ENCODE results near the gene TP53BP2.
"Not testable (repeated sequence)": the region's sequence is repeated elsewhere in the genome, so short reads cannot be mapped to it uniquely, and the experiment has no call there.

The TP53BP2 gene

GRCh38 chr1:223852337-223852736 is 6.6 kb upstream of the TP53BP2 start:
- no peak for DNase-seq (ENCODE audit: low read depth)

DNA sequence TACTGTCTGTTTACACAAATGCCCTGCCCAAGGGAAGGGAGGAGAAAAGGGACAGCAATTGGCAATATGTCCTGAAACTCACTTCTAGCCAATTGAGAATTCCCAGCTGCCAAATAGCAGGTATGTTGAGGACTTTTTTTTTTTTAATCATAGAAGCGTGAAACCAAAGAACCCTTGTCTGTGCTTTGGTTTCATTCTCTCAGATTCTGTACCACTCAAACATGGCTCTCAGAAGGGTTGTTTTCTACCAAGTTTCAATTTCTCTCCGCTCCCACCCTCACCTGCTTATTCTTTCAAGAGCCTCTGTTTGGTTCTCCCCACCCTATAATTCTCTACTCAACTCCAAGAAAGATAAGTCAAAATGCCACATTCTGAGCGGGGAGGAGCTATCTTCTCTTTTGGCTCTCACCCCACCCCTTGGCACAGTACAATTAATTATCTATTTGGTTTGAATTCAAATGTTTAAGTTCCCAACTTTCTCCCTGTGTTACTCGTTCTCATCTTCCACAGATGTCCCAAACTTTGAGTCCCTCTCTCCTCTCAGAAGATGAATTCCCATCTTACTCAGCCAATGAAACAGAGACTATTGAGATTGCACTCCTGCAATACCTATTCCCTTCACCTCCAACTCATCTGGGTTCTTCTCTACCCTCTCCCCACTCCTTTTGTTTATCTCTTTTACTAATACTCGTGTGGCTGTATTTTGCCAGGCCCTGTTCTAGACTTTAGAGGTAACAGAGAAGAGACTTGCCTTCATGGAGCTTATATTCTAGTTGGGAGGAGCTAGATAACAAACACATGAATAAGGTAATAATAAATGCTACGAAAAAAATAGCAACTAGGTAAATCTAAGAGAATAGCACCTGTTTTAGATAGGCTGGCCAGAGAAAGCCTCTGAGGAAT is 3.9 kb upstream of the TP53BP2 start:
- no peak for DNase-seq (ENCODE audit: low read depth)

DNA sequence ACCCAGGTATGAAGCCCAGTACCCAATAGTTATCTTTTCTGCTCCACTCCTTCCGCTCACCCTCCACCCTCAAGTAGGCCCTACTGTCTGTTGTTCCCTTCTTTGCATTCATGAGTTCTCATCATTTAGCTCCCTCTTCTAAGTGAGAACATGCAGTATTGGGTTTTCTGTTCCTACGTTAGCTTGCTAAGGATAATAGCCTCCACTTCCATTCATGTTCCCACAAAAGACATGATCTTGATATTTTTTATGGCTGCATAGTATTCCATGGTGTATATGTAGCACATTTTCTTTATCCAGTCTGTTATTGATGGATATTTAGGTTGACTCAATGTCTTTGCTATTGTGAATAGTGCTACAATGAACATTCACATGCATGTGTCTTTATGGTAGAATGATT is 2.8 kb upstream of the TP53BP2 start:
- no peak for DNase-seq (ENCODE audit: low read depth)

GRCh38 chr1:223847781-223848345 is 2.1 kb upstream of the TP53BP2 start:
- no peak for DNase-seq (ENCODE audit: low read depth)

DNA sequence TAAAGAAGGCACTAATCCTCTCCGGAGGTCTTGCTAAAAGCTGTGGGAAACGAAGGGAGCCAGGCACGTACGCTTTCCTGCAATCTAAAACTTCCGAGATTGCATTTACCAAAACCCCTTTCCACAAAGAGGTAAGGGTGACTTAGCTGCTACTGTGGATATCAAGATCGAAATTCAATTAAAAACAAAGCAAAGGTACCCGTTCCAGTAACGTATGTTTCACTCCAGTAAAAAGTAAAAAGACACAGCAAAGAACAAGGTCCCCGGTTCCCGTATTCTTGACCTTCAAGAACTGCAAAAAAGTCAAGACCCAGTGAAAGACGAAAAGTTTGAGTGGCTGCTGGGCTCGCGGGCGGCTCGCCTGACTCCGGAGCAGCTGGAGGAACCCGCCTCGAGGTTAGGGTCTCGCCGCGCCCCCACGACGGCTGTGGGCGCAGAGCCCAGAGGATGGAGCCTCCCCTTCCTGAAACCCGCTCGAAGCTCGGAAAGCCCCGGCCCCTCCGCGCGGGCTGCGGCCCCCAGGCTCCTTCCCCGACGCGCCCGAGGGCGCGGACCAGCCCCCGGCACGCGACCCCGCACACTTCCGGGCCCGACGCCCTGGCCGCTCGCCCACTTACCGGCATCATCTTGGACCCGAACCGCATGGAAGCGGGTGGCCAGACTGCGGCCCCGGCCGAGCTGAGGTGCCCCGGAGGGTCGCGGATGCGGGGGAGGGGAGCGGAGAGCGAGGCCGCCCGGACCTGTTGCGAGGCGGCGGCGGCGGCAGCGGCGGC is 524 bp downstream of the TP53BP2 start:
- peak; percentile 56 for DNase-seq (ENCODE audit: low read depth)

DNA sequence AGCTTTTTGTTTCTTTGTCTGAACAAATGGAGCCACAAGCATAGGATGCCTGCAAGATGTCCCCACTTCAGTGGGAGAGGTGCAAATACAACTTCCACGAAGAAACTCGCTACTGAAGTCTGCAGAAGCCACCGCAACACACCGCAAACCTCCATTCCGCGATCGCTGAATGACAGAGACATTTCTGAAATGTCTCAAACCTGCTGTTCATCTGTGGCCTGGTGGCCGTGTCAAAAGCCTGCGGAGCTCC is 1.0 kb downstream of the TP53BP2 start:
- no peak for DNase-seq (ENCODE audit: low read depth)

DNA sequence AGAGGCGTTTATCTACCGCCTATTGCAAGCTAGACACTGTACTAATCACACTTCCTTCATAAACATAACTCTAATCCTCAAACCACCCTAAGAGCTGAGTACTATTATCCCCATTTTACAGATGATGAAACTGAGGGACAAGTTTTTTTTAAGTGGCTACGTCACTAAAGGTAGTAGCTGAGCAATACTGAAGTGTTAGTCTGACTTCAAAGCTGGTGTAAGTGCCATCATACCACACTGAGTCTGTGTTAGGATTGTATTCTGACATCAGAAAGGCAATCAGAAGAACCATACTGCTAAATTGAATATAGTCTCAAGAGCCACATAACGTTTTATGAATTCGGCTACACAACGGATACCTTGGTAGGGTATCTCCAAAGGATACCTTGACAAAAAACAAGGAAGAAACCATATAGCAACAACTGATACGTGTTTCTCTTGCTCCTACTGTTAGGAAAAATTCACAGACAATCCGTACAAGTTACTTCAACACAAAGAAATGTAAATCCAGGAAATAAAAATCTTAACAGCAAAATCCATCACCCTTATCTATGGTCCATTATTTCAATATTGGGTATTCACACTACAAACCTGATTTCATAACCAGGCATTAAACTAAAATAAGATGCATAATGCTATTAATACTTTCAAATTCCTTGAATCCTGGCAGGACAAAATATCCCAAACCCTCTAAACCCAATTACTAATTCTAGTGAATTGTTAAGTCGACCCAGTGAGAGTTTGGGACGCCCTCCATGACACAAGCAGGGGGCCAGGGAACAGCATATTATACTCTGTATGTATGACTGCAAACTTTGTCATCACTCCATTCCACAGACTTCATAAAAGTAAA is 1.6 kb downstream of the TP53BP2 start:
- DNase-seq (ENCODE audit: low read depth): no peak

- DNase-seq (ENCODE audit: low read depth): no peak
These were observed 3.0 kb downstream of the TP53BP2 start for GRCh38 chr1:223842784-223843183.

DNA sequence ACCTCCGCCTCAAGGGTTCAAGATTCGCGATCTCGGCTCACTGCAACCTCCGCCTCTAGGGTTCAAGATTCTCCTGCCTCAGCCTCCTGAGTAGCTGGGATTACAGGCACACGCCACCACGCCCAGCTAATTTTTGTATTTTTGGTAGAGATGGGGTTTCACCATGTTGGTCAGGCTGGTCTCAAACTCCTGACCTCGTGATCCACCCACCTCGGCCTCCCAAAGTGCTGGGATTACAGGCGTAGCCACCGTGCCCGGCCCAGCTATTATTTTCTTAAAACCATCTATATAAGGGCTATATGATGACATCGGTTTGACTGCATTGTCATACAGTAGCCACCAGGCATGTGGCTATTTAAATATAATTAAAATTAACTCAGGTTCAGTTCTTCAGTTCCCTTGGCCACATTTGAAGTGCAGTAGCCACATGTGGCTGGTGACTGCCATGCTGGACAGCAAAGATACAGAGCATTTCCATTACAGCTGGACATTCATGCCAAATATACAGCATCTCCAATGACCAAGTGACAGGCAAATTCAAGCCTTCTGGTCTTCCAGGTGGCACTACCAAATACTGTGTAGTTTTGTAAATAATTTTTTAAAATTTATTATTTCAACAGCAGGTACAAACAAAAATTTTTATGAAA is 3.6 kb downstream of the TP53BP2 start:
- not testable (repeated sequence) for DNase-seq (ENCODE audit: low read depth)

DNA sequence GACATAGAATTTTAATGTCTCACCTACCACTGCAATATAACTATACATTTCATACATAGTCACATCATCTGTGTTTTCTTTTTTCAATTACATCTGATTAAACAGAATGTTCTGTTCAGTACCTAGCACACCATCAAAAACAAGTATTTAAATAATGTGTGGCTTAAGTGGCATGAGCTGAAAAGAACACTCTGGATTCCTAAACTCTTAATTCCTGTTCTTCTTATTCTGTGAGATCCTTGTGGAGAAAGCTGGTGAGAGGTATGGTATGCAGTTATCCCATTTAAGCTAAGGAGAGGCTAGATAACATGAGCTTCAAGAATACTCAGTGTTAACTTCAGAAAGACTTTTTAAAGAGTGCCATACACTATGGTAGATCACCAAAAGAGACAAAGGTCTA is 5.5 kb downstream of the TP53BP2 start:
- no peak for DNase-seq (ENCODE audit: low read depth)

DNA sequence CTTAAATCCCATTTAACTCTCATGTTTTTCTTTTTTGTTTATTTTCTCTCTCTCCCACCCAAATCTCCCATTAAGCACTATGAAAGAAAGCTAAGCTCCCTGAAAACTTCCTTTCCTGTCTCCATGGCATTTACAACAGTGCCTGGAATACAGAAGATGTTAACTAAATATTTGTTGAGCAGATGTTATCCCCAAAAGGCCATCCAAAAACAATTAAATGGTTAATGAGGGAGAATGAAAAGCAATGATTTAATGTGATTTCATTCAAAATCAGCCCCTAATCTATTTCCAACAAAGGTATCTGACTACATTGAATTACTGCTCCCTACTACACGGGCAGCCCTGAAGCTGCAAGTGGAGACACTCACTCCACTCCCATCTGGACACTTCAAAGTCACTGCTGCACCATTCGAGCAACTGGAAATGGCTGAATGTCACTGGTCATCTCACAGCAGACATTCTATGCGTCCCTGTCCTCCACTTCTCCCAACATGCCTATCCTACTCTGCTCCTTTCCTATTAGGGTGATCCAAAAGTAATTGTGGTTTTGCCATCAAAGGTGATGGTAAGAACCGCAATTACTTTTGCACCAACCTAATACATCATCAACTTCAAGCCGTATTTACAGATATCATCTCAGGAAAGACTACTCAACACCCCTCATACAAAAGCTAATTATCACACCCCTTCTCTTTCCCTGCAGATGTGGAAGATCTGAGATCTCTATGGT is 7.5 kb downstream of the TP53BP2 start:
- no peak for DNase-seq (ENCODE audit: low read depth)

- no peak for DNase-seq (ENCODE audit: low read depth)
These were observed 8.1 kb downstream of the TP53BP2 start for GRCh38 chr1:223837687-223838086.

DNA sequence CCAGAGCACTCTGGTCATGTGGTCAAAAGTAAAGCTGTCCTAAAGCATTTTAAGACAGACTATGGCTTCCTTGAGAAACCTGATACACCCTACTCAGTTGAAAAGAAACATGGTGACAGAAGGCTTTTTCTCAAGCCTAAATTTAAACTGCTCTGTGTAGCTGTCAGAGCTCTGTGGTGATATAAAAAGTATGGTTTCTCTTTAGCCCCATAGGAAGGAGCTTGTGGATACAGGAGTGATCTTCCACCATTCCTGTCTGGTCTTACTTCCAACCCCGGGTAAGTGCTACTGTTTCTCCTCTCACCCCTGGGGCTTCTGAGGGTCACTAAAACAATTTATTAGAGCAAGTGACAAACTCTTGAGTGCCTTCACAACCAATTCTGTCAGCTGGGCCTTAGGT is 8.5 kb downstream of the TP53BP2 start:
- DNase-seq (ENCODE audit: low read depth): no peak

DNA sequence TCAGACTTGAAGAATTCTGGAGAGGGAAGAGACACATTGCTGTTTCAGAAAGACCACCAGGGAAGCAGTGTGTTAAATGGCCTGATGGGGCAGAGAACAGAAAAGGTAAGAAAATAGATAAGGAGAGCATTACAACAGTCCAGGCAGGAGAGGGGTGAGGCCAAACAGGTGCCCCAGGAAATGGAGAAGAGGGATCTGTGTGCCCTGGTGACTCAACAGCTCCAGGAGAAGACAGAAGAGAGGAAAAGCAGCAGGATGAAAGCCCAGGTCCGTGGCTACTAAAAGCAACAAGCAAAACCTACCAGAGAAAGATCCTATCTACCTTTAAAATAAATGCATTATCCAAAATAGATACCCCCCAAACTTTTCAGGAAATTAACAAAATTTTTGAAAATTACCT is 9.2 kb downstream of the TP53BP2 start:
- no peak for DNase-seq (ENCODE audit: low read depth)

- DNase-seq (ENCODE audit: low read depth): no peak
These were observed 10.0 kb downstream of the TP53BP2 start for GRCh38 chr1:223835754-223836153.

- DNase-seq (ENCODE audit: low read depth): peak; percentile 81
These were observed 11.0 kb downstream of the TP53BP2 start for GRCh38 chr1:223834660-223835263.

DNA sequence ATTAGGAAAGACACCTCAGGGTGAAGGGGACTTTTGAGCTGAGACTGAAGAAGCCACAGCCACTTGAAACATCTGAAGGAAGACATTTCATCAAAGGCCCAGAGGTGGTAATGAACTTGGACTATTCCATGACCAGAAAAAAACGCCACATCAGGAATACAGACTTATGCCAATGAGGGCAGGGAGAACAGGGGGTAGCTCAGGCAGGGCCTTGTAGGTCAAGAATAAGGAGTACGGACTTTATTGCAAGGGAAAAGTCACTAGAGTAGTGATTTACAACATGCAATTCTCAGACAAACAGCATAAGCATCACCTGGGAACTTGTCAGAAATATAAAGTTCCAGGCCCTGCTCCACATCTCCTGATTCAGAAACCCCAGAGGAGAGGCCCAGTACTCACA is 11.8 kb downstream of the TP53BP2 start:
- DNase-seq (ENCODE audit: low read depth): no peak

DNA sequence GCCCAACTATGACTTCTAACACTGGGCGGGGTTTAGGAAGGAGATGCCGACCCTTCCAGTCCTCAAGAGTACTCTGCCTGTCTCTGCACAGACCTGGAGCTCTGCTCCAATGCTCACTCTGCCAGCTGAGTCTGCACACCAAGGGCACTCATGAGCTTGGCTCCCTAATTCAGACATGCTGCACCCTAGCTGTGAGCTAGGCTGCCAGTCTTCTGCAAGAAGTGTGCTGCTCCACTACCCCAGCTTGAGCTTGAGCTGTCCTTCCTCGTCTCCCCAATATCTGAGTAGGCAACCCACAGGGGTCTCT is 13.2 kb downstream of the TP53BP2 start:
- no peak for DNase-seq (ENCODE audit: low read depth)

GRCh38 chr1:223831755-223832636 is 13.8 kb downstream of the TP53BP2 start:
- DNase-seq (ENCODE audit: low read depth): peak; percentile 57

DNA sequence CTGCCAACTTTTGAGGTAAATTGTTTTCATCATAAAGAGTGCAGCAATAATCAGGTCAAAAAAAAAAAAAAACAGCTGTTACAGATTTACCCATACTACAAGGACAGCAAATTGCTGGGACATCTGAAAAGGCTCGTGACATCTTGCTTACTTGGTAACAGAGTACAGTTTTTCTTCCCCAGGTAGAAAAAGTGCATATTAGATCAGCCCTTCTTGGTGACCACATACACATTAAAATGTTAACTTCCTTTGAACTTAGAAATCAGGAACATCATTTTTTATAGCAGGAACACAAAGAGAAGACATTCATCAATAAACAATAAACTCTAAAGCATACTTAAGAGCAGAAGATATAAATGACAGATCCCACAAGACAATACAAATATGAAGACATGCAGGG is 16.1 kb downstream of the TP53BP2 start:
- DNase-seq (ENCODE audit: low read depth): no peak
